ENCODE results near the gene FIBCD1.

The FIBCD1 gene

DNA sequence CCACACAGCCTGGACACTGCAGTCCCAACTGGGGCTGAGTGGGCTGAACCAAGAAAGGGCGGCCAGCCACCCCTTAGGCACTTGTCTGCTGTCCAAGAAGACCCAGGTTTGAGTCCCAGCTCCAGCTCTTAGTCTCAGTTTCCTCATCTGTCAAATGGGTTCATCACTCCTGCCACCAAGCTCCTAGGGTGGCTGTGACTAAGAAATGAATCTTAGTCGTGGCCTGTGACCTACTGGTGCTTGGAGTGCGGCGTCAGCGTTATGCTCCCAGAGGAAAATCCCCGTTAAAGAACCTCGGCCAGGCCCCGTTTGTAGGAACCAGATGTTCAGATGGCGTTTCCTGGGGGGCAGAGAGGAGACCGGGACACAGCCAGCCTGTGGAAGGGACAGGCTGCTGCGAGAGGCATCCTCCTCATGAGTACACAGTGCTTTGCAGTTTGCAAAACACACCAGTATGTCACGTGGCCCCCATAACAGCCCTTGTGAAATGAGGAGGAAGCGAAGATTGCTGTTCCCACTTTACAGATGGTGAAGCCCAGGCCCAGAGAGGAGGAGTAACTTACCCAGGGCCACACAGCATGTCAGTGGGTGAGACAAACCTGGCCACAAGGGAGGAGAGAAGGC lies 3.3 kb downstream of the FIBCD1 start:
- no peak for DNase-seq

DNA sequence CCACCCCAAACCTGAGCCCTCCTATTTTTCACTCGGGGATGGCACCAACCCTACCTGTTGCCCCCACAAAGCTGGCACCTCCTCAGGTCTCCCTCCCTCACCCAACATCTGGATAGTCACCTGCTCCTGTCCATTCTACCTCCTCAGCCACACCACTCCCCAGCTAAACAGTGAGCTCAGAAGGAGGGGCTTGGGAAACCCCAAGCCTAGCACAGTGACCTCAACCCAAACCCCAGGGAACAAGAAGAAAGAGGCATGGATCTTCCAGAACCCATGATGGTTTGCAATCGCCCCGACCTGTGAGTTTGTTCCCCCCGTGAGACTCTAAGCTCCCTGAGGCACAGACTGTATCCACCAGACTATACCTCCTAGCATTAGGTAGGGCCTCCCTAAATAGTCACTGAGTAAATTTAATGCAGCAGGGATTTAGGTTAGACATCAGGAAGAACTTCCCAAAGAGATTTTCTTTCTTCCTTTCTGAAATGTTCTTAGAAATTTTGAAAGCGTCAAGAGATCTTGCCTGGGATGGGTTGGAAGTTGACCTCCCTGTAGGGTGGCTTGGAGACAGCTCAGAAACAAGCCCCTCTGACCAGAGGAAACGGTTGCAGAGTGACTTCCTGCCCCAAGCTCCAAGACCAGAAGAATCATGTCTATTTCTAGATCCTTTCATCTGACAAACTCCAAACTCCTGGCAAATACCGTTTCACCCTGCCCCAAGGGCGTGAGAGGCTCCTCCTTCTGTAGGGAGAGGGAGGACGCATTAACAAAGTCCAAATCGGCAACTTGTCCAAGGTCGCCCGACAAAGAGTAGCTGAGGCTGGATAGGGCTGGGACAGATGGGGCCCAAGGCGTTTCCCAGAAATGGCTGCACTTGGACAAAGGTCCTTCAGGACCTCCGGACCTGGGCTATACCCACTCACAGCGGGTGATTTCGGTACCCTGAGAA lies 4.1 kb downstream of the FIBCD1 start:
- DNase-seq = no peak

DNA sequence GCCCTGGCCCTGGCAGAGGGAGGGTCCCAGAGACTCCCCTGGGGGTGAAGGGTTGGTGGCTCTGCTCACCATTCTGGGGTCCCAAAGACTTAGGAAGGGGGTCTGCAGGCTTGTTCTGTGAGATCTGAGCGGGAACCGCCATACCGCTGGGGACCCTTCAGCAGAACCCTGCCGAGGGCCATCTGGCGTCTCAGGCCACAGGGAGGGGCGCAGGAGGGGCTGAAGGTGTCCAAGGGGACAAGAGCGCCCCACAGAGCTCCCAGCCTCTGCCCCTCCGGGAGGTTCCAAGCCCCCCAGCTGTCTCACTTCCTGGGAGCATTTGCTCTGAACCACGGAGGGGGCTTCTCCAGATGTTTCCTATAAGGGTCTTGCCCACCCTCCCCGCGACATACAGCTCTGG lies 4.8 kb downstream of the FIBCD1 start:
- DNase-seq = no peak

DNA sequence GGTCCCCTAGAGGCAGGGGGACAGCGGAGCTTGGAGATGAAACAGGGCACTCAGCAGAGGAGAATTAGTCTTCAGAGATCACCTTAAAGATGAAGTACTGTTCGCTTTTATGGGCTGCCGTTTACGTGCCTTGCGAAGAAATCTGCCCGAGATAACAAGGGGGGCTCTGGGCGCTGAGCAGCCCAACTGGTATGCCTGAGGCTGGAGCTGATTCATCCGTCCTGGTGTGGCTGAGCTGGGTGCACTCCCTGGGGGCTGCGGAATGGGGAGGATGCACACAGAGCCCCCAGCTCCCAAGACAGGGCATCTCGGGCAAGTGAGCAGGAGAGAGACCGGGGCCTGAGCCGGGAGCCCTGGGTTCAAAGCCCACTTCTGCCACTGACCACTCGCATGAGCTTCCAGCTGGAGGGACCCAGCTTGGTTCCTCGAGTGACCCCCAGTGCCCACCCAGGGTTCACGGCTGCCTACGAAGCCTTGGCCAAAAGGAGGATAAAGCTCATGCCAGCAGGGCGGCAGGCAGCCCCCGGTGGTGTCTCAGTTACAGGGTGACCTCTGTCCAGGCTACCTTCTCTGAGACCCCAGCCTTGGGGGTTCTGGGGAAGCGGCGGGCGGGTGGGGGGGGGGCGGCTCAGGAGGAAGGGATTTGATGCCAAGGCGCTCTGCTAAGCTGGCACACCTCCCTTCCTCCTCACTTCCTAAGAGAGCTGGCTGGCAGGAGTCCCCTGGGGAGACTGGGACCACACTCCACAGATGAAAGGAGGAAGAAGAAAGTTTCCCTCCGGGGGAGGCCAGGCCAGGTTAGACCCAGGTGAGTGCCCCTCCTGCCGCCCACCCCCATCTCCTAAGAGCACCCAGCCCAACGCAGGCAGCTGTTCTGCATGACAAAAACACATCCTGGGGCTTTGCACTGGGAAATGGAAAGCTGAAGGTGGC lies 5.7 kb downstream of the FIBCD1 start:
- DNase-seq = no peak

DNA sequence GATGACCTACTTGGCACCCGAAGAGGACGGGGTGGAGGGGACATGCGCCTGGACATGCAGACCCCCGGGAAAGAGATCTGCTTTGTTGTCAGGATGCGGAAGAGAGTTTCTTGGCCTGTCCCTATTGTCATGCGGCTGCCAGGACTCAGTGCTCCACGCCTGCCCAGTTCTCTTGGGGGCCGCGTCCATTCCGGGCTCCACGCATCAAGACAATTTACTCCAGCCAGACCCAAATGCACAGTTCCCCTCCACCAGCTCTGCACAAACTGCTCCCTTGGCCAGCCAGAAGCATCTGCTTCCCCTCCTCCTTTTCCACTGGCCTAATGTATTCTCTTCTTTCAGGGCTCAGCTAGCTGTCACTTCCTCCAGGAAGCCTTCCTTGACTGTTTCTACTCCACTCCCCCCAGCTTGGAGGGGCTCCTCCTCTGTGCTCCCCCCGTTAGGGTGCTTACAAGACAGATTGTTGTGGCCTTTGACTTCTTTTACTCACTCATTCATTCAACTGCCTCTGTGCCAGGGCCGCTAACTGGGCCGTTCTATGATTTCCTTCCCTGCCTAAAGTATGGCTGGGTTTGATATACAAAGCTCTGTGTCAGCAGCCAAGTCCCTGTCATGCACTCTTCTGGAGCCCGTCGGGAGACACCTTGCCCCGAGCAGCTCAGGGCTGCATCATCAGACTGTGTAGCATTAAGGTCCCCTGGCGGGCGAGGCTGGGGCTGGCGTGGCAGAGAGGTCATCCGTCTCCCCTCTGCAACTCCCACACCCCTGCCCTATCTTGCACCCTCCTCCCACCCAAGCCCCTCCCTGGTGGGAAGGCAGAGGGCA lies 6.6 kb downstream of the FIBCD1 start:
- DNase-seq = no peak

DNA sequence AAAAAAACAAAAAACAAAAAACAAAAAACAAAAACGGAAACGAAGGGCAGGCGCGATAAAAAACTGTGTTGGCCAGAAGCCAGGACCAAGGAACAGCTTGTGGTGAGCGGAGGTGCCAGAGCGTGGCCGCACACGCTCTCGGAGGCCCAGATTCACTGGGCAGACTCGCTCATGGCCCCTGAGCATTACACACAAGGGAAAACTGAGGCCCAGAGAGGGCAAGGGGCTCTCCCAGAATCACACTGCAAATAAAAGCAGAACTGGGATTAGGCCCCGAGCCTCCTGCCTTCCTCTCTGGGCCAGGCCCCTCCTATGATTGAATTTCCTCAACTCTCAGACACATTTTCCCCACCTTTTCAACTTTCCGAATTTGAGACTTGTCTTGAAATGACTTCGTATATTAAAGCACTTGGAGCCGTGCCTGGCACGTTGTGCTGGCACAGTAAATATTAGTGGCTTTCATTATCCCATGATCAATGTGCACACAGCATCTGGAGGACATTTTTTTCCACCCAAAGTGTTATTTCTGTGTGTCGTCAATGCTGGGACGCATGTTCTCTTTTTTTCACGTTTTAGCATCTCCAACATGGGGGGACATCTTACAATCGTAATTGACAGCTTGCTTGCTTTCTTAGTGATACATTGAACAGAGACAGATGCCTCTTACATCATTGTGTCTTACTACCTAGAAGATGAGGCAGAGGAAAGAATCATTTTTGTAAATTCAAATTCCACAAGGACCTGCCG lies 7.4 kb downstream of the FIBCD1 start:
- DNase-seq = no peak

DNA sequence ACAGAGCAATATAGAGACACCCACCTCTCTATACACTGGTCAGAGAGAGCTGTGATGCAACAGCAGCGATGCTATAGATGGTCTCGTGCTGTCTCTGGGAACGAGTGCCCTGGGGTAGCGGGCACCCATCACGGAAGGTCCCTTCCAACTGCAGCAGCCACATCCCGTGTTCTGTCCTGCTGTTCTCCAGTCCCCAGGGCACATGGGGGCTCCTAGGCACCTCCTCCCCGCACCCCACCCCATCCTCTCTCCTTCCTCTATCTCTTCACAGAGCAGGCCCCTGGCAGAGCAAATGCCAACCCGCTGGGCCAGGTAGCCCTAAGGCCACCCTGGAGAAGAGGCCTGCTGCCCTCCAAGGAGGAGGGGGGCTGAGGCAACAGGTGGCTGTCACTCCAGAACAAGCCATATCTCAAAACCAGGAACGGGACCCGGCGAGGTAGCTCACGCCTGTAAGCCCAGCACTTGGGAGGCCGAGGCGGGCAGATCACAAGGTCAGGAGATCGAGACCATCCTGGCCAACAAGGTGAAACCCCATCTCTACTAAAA lies 8.2 kb downstream of the FIBCD1 start:
- DNase-seq = no peak

DNA sequence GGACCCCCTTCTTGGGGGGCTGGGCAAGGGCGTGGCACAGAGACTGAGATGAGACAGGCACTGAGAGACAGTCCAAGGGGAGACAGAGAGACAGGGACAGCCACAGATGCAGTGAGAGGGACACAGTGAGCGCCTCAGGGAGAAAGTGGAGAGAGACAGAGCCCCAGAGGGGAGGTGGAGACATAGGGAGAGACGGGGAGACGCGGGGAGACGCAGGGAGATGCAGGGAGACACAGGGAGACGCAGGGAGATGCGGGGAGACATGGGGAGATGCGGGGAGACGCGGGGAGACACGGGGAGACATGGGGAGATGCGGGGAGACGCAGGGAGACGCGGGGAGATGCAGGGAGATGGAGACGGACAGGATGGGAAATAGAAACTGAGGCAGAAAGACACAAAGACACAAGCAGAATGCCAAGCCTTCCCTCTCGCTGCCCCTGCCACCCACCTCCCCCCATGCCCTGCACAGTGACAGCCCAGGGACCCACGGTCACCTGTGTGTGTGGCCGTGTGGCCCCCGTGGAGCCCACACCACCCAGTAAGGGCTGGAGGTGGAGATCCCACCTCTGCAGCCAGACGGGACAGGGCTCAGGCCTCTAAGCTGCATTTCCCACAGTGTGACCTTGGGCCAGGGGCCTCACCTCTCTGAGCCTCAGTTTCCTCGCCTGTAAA lies 8.8 kb downstream of the FIBCD1 start:
- no peak for DNase-seq

DNA sequence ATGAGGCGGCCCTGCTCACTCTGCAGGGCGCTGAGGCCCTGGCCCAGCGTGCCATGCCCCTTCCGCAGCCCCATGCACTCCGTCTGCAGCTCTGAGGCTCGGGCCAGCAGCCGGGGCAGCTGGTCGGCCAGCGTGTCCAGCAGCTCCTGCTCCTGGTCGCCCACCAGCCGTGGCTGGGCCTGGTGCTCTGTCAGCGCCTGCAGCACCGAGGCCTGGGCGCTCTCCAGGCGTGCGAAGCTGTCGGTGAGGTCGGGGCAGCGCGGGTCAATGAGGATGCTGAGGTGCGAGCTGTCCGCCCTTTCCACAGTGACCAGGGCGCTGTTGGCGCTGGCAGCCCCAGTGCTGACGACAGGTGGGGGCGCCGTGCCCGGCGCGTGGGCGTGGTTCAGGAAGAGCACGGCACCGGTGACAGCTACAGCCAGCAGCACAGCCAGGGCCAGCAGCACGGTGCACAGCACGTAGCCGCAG lies 9.4 kb downstream of the FIBCD1 start:
- DNase-seq = no peak

DNA sequence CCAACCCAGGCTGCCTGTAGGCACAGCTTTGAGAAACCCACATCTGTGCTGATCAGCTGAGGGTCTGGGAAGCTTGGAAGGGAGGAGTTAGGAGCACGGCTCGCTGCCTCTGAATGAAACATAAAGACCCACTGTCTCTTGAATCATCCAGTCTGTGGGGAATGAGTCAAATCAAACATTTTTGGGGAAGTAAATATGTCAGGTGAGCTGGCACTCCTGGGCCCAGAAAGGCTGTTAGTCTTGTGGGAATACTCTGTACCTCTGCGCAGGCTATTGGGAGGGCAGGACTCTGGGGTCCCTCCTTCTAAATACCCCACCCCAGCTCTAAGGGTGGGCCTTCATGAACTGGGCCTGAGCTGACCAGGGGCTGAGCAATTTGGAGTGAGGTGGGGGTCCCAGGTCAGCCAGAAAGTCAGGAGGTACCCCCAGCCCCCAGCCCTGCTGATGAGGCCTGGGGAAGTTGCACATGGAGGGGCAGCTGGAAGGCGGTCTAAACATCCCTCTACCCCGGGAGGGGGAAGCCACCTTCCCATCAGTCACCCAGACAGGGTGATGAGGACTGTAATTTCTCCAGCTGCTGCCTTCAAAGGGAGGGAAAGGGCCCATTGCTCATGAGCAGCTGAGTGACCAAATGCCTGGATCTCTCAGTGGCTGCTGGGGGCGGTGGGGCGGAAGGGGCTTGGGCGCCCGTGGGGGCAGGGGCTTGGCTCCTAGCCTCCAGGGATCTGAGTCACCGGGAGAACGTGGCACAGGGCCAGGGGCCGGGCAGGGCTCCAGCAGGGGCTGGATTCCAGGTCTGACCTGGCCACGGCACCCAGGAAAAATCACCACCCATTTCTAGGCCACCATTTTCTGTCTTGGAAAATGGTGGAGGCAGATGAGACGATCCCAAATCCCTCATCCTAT lies 10.8 kb downstream of the FIBCD1 start:
- no peak for DNase-seq

DNA sequence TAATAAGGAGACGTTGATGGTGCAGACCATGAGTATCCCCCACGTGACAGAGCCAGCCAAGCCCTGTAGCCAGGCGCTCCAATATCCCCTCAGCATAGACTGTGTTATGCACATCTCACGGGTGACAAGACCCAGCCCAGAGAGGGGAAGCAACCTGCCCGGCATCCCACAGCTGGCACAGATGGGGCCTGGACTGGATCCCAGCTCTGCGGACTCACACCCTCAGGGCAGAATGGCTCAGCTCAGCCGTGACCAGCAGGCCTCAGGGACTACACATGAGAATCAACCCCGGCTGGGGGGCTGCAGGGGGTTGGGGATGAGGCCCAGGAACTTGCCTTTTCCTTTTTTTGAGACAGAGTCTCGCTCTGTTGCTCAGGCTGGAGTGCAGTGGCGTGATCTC lies 11.7 kb downstream of the FIBCD1 start:
- no peak for DNase-seq

DNA sequence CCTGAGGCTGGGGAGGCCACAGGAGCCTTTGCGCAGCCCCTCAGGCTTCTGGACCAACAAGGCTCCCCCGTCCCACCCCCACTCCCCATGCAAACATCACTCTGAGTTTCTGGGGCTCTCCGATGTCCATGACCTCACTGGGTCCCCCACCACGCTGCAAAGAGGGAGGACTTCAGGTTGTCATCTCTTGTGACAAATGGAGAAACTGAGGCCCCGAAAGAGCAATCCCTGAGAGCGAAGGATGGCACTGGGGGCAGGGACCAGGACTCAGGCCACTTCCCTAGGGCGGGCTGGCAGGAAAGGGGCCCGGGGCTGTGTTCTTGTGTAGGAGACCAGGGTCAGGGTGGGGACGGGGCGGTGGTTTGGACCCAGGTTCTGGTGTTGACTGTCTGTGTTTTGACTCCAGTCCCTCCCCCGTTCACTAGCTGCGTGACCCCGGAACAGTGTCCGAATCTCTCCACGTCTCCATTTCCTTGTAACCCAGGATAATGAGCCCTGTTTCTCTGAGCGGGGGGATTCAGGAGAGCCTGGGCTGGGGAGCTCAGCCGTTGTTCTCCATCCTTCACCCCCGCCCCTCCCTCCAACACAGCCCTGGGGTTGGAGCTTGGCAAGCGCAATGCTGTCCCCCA lies 13.9 kb downstream of the FIBCD1 start:
- no peak for DNase-seq

DNA sequence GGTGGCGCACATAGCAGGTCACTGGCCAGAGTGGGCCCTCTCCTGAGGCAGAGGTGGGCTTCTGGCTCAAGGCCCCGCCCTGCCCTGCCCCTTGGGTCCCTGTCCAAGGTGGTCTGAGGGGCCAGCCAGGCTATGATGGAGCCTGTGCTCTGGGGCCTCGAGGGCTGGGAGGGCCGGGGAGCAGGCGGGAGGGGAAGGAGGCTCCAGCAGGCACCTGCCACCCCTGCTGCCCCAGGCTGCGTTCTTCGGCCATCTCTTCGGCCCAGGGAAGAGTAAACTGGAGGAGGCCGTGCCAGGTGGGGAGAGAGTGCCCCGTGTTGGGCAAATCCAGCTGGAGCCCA lies 14.6 kb downstream of the FIBCD1 start:
- DNase-seq = no peak

DNA sequence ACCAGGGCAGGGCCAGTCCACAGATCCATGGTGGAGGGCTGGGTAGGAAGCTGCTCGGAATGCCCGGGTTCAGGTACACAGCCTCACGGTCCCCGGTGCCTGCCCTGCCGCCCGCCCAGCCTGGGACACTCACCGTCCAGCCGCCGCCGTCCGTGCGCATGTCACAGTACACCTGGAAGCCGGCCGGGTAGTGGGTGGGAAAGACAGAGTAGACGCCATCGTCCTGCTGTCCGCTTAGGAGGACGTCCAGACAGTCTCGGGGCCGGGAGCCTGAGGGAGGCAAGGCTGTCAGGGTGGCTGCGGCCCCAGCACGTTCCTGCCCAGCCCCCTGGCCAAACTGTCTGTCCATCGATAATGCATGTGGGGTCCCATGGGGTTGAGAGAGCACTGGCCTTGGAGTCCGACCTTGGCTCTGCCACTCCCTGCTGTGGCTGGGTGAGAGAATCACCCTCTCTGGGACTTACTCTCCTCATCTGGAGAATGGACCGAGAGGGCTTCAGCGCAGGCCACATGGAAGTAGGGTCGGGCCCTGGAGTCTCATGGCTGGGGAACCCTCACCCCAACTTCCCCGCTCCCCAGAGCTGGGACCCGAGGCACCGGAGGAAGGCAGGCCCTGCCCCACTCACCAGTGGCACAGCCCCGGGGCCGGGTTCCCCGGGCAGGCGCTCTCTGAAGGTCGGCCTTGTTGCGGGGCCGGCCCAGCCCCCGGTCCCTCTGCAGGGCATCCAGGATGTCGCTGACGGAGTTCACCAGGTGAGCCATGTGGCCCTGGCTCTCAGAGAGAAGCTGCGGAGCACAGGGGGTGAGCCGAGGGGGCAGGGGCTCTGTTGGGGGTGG lies 15.2 kb downstream of the FIBCD1 start:
- no peak for DNase-seq

DNA sequence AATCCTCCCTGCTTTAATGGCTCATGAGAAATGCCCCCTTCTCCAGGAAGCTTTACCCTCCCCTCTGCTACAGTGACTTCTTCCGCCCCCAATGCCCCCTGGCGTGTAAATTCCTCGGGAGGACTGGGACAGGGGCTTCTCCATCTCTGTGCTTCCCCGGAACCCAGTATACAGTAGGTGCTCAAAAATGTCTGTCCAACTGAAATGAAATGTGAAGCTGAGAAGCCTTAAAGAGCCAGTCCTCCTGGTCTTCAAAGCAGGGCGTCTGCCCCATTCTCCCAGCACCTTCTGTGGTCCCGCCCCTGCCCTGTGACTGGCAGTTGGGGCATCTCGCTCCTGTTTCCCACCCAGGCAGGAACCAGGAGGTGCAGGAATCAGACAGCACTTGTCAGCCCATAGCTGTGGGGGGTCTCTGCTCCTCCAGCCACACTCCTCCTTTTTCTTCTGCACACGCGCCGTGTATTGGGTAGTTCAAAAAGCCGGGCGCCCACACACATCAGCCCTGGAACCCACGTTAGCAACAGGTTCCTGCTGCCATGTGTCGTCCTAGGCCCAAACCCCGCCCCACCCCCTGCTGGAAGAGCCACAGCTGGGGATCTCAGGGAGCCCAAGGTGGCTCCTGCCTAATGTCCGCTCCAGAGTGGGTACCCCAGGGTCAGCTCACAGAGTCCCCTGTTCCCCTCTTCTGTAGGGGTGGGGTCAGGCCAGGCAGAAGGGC lies 16.0 kb downstream of the FIBCD1 start:
- DNase-seq = no peak

DNA sequence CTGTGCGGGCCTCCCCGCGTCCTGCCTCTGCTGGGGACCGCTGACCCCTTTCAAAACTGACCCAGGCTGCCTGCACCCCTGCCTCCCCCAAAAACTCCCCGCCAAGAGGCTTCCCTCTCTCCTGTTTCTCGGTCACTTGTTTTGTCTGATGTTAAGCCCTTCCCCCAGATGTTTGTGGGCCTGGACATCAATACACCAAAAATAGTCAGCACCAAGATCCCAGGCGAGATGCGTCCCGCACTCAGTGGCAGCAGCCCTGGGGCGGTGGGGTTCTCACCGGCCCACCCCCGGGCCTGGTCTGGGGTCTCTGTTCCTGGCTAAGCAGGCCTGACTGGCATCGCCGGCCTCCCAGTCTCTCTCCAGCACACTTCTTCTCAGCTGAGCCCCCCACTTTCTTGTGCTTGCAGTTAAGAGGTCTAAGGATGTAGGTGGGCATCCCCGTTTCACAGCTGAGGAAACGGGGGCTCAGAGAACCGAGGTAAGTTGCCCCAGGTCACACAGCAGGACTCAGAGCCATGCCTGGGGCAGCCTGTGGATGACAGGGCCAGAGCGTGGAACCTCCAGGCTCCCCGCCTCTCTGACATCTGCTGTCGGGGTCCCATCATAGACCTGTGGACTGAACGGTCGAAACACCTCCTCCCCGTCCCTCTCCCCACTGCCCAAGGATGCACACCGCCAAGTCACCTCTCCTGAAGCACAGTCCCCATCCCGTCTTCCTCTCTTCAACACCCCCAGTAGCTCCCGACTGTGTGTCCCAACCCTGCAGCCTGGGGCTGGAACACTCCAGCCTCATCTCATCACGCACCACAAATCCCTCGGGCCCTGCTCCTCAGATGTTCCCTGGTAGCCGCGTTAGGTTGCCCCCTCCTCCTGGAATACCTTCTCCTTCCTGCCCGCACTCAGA lies 16.8 kb downstream of the FIBCD1 start:
- DNase-seq = no peak
